Right ventricle myocardium inferior (tissue), 1 donor: Measurements from ENCODE around the gene TBX2. TPM values are rescaled to one million over a fixed set of nuclear protein-coding genes. Genes with fewer than 3 reads are reported as not detected.

Experiments
- ATAC-seq: fragments of 200-7000 bp; cut with Tn5 transposase; one replicate; pipeline ENCODE4 v1.9.1; 2020; ENCODE audit warnings: mild to moderate bottlenecking, moderate library complexity
- DNase-seq: peaks from one replicate; pipeline ENCODE4 v3.0.0; 2021; ENCODE audit errors: missing footprints
- intact Hi-C: fragments of 100-400 bp; cut with DNase I; formaldehyde crosslinking; loops from one replicate; pipeline ENCODE4 v1.11.0; 2022
- total RNA-seq: library from RNA; stranded (reverse); fragmentation: NEBNext Ultra II Directional; extraction: Animal tissue kit (Norgen Biotek cat#: 25700); gene quantifications from one replicate; pipeline ENCODE4 v1.2.1, GENCODE V29; 2021
- donor health status: DM: no; HTN: yes; CAD: no; lungs with severe emphysema.

Gene TBX2
- total RNA-seq, 1 donor from 2014 or later = 12.1 TPM

GRCh38 chr17:61454381-61455323 is 55.0 kb downstream of the TBX2 start:
- no peak for ATAC-seq

DNA sequence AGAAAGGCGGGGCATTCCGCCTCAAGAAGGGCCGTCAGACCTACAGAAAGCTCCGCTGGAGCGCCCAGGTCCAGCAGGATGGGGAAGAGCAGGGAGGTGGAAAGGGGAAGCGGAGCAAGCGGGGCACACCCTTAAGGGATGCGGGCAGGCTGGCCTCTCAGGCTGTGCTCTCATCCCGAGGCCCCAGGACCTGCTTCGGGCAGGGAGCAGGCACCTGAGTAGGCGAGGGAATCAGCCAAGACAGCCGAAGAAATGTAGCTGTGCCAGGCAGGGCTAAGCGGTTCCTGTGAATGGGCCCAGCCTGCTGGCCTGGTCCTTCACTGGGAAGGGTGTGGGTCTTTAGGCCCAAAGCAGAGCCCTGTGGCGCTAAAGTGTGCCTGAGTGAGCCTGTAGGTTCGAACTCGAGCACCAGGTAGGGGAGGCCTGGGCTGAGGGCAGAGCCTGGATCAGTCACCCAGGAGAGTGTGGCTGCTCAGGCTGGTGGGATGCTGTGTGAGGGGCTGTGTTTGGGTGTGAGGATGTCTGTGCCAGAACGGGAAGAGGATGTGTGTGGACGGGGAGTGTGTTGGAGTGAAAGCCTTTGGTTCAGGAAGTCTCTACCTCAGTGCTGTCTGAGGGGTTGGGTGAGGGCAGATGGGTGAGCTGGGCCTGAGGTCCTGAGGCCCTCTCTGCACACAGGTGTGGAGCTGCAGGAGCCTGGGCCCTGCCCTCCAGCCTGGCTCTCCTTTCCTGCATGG is 55.8 kb downstream of the TBX2 start:
- DNase-seq (no peak), ATAC-seq (no peak)
- intact Hi-C loops = no loop called here

More at GRCh38 chr17:61454381-61455323, 55.0 kb downstream of the TBX2 start:
- intact Hi-C loops = no loop called here
- no peak for DNase-seq

DNA sequence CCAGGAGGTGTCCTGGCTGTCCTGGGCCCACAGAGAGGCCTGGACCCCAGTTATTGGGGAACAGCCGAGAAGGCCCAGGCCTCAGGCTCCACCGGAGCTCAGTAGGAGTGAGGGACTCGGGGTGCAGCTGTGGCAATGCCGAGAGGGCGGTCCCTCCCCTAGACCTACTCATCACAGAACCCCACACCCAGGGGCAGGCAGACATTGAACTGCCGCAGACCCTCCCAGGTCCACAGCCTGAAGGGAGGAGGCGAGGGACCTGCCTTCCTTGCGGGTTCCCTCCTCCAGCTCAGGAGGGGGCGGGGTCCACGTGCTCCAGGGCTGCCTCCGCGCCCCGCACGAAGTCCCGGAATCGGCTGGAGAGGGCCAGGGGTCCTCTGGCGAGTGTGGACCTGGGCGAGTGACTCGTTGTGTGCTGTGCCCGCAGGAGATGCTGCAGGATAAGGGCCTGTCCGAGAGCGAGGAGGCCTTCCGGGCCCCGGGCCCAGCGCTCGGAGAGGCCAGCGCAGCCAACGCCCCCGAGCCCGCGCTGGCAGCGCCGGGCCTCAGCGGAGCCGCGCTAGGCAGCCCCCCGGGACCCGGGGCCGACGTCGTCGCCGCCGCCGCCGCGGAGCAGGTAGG is 56.5 kb downstream of the TBX2 start:
- ATAC-seq = no peak

GRCh38 chr17:61456688-61457225 is 57.1 kb downstream of the TBX2 start:
- ATAC-seq = no peak
- intact Hi-C loops = no loop called here
- DNase-seq = no peak

More for the DNA sequence above, 56.5 kb downstream of the TBX2 start:
- intact Hi-C loops = no loop called here
- no peak for DNase-seq

DNA sequence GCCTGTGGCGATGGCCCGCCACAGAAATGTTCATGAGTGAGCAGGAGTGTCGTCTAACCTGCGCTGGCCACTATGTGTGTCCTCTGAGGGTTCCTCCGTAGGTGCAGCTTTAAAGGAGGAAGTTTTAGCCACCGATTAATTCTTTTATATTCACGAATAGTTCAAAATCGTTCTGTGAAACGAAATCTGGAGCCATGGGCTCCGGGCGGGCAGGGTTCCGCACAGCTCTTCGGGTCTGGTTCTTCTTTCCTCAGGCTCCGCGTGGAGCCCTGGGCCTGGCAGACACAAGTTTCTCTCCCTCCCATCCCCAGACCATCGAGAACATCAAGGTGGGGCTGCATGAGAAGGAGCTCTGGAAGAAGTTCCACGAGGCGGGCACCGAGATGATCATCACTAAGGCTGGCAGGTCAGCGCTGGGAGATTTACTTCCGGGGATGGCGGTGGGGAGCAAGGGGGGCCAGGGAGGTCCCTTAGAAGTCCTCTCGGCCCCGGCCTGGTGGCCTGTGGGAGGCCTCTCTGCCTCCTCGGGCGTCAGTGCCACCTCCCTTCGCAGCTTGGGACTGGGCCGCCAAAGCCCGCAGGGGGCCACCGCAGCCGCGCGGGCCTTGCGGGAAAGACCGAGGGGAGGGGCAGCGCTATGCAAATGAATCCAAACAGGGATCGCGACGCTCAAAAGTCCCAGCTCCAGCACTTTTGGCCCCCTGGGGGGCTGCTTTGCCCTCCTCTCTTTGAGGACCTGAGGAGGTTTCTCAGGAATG is 57.8 kb downstream of the TBX2 start:
- ATAC-seq = no peak
- no peak for DNase-seq
- intact Hi-C loops = no loop called here

DNA sequence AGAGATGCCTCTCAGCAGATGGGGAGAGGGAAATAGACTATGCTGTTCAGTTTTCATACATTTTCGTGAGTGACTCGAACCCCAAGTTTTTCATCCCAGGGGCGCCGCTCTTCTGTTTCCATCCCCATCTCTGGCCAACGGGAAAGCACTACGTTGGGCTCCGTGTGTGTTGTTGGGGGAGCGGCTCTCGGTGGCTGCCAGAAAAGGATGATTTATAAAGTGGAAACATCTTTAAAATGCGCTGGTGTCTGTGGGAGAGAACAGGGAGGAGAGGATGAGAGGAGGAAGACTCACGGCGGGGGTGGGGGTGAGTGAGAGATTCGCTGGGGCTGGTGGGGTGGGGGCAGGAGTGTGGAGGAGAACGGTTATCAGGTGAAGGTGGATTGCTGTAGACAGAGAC is 58.4 kb downstream of the TBX2 start:
- DNase-seq (no peak), ATAC-seq (no peak)
- intact Hi-C loops = no loop called here

DNA sequence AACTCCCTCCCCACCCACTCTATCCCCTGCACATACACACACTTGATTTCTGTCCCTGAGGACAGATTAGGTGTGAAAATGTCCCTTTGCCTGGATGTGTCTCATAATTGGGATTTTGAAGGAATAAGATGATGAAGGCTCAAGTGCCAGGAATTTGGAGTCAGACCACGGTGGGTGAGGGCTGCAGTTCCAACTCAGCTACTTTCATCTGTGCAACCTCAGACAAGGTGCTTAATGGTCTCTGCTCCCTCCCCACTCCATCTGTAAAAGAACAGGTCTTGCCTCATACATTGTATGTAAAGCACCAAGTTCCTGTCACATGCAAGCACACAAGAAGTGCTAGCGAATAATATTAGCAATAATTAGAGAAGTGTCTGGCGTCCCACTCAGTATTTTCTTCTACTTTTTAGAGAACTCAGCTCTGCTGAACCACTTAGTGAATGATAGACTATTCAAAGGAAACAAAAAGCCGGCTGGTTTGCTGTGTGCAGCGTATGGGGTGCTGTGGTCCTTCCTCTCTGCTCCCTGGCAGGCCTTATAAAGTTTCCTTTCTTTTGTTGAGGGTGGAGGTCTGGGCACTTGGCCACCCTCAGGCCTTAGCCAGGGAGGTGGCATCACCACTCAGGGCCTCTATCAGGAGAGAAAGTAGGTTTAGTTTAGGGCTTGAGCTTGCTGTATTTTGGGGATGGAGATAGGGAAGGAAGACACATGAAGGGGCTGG is 58.9 kb downstream of the TBX2 start:
- ATAC-seq (no peak), DNase-seq (no peak)
- intact Hi-C loops = no loop called here

Other genes with a start within 250 kb of the TBX2 start
- gene TBX4, start 52.6 kb downstream of the TBX2 start, total RNA-seq = not detected
- gene NACA2, start 191.4 kb downstream of the TBX2 start, total RNA-seq = not detected